Heart left ventricle (tissue), 16 donors: Measurements from ENCODE around the gene CUL7. TPM values are rescaled to one million over a fixed set of nuclear protein-coding genes. Genes with fewer than 3 reads are reported as not detected.

Experiments used
- ATAC-seq, 4 donors: fragments of 200-7000 bp; cut with Tn5 transposase; one replicate each; pipeline ENCODE4 v1.9.1; 2020 to 2022; ENCODE audit warnings: moderate library complexity in 4 of 4, mild to moderate bottlenecking in 3 of 4, moderate number of reproducible peaks in 1 of 4
- DNase-seq, 5 donors: peaks; one replicate each; pipeline ENCODE4 v3.0.0-alpha.2; 2020
- H3K27ac ChIP-seq, 12 donors: fragments of 200-600 bp; sonication (generic) in 4 of 12; one replicate each; pipeline versions ENCODE4 v1.5.0 to v1.8.0; 2016 to 2022; ENCODE audit warnings: mild to moderate bottlenecking in 2 of 12
- H3K27me3 ChIP-seq, 9 donors: fragments of 200-600 bp; sonication (generic) in 2 of 9; one replicate each; pipeline versions ENCODE4 v1.5.1 to v1.8.0; 2016 to 2022; ENCODE audit warnings: mild to moderate bottlenecking in 3 of 9
- H3K36me3 ChIP-seq, 9 donors: fragments of 200-600 bp; sonication (generic) in 2 of 9; one replicate each; pipeline versions ENCODE4 v1.5.0 to v1.8.0; 2018 to 2022; ENCODE audit warnings: mild to moderate bottlenecking in 2 of 9
- H3K4me1 ChIP-seq, 12 donors: fragments of 200-600 bp; sonication (generic) in 4 of 12; one replicate each; pipeline versions ENCODE4 v1.5.0 to v1.8.0; 2016 to 2022; ENCODE audit warnings: mild to moderate bottlenecking in 3 of 12
- H3K4me3 ChIP-seq, 12 donors: fragments of 200-600 bp; sonication (generic) in 4 of 12; one replicate each; pipeline versions ENCODE4 v1.5.0 to v1.8.0; 2017 to 2022; ENCODE audit warnings: mild to moderate bottlenecking in 9 of 12, moderate library complexity in 4 of 12
- H3K9me3 ChIP-seq, 12 donors: fragments of 200-600 bp; sonication (generic) in 4 of 12; one replicate each; pipeline versions ENCODE4 v1.5.0 to v1.8.0; 2016 to 2022; ENCODE audit warnings: mild to moderate bottlenecking in 1 of 12
- POLR2A ChIP-seq, 2 donors: fragments of 450-650 bp; IDR thresholded peaks; one replicate each; pipeline ENCODE4 v1.6.1; 2017; ENCODE audit warnings: antibody characterized with exemption in 2 of 2, mild to moderate bottlenecking in 2 of 2, moderate library complexity in 2 of 2
- WGBS, 4 donors: extraction: QIAGEN DNeasy Blood & Tissue Kit in 2 of 4; methylation state at CpG; one replicate each; pipeline versions ENCODE4 v1.1.5 to v1.1.7; 2013 to 2018; 5-methylcytosine and 5-hydroxymethylcytosine counted together
- intact Hi-C, 10 donors: fragments of 100-400 bp; cut with DNase I; formaldehyde crosslinking; loops; one replicate each; pipeline versions ENCODE4 v1.11.1 to v1.14.2; 2022
- polyA plus RNA-seq, 2 donors: library from polyadenylated mRNA; stranded (reverse); fragments of 200-250 nt; gene quantifications; one replicate each; pipeline ENCODE4 v1.2.3, GENCODE V29; 2013
- total RNA-seq, 9 donors: library from RNA; depleted of rRNA in 2 of 9; stranded (reverse); fragments of >200 nt in 2 of 9; fragmentation: NEBNext Ultra II Directional in 3 of 9; extraction: Animal tissue kit (Norgen Biotek cat#: 25700) in 3 of 9; gene quantifications; one replicate each; pipeline versions ENCODE4 v1.1.0 to v1.2.4, GENCODE V29; 2016 to 2023
- TF ChIP-seq, protein P1 (sequence below), 12 donors: fragments of 200-600 bp; sonication (generic) in 4 of 12; IDR thresholded peaks; one replicate each; pipeline versions ENCODE4 v1.5.0 to v1.8.0; 2018 to 2022; ENCODE audit warnings: antibody characterized with exemption in 12 of 12, mild to moderate bottlenecking in 5 of 12
- donor health status: ischemic (EF 13 %, LVEDD 7.1; RV severe dilation, severe dysfunction).
- donor health status: healthy with polysubstance abuse.
- donor health status: DM: no; HTN: yes; CAD: no.
- donor health status: DM: no; HTN: no; CAD: no.
- donor health status: ischemic (EF 25% LVEDD 6.9; RV normal size, moderate dysfunction).
- donor health status: ischemic (EF 25% LVEDD 5.7; RV mildly dilated, moderate dysfunction).
- donor health status: healthy.
- donor health status: DM: yes; HTN: yes; CAD: no.
- donor health status: ischemic (EF 35%, LVEDD 5.7; RV mildly dilated, moderate dysfunction).
- donor health status: nonischemic (EF 11% LVEDD 7.7; RV severe dilation, severe dysfunction).
- donor health status: DM: yes; HTN: yes; CAD: no.
- donor health status: PGD.
- donor health status: ischemic (EF 29% LVEDD 5.4; RV normal size, mild dysfunction).
- donor health status: nonischemic (EF 23%, LVEDD 6.1; RV moderate dilation, normal function).

CUL7 gene
- total and polyA plus RNA-seq, 11 donors, result 3.5 to 13.2 (median 7.9) TPM

DNA sequence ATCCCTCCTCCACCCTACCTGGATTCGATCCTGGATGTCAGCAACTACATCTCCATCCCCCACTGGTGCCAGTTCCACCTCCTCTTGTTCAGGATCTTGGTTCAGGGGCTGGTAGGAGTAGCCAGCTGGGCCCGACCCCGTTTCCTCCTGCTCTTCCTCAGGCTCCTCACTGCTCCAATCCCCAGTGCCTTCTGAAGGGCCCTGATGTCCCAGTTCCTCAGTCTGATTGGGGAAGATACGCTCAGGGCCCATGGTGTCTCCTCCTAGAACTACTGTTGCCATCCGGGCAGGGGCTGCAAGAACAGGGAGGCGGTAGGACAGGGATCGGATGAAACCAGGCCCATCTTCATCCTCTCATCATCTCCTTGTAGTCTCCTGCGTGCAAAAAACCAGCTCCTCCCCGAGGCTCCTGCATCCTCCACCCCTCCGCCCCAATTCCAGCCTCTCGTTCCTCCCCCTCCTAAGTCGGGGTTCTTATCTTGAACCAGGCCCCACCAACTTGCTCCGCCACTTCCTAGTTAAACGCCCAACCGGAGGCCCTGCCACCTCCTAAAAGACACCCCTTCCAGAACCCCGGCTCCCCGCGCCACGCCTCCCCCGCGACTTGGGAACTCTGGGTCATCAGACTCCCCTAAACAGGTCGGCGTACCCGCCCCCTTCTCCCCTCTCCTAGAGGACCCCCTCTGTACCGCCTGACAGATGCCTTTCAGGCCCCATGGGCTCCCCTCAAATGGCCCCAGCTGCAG, 40.4 kb downstream of the CUL7 start:
- Histone ChIP-seq H3K4me3 (peak overlapping the region; percentile 43 to 90 (median 74)), H3K9me3 (no peaks in the 10 kb centered on the region), H3K4me1 (peaks cover 4 to 56% (median 47%) of the 10 kb centered on the region in 12 donors), H3K27ac (peak overlapping the region; percentile 3 to 88 (median 78)), H3K36me3 (peaks cover 0 to 58% (median 51%) of the 10 kb centered on the region in 9 donors), H3K27me3 (no peaks in the 10 kb centered on the region)
- intact Hi-C loops, result loop anchor here in 5 of 10 donors (2.0 to 10.0 kb wide), 4 partner anchors 34 to 129 kb away; partner anchors contain the start of gene PEX6 (in 2 of the 5)
- ATAC-seq (peak in 1 of 4 donors; percentile 0), DNase-seq (no peak)
- TF ChIP-seq, protein P1, sequence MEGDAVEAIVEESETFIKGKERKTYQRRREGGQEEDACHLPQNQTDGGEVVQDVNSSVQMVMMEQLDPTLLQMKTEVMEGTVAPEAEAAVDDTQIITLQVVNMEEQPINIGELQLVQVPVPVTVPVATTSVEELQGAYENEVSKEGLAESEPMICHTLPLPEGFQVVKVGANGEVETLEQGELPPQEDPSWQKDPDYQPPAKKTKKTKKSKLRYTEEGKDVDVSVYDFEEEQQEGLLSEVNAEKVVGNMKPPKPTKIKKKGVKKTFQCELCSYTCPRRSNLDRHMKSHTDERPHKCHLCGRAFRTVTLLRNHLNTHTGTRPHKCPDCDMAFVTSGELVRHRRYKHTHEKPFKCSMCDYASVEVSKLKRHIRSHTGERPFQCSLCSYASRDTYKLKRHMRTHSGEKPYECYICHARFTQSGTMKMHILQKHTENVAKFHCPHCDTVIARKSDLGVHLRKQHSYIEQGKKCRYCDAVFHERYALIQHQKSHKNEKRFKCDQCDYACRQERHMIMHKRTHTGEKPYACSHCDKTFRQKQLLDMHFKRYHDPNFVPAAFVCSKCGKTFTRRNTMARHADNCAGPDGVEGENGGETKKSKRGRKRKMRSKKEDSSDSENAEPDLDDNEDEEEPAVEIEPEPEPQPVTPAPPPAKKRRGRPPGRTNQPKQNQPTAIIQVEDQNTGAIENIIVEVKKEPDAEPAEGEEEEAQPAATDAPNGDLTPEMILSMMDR (IDR thresholded peaks at IDR 0.05), result no peak
- TF ChIP-seq POLR2A (IDR thresholded peaks at IDR 0.05), result no peak
- 3 to 4% (median 4%) methylated on average over 25 of the region's 25 CpGs for WGBS, 4 donors

DNA sequence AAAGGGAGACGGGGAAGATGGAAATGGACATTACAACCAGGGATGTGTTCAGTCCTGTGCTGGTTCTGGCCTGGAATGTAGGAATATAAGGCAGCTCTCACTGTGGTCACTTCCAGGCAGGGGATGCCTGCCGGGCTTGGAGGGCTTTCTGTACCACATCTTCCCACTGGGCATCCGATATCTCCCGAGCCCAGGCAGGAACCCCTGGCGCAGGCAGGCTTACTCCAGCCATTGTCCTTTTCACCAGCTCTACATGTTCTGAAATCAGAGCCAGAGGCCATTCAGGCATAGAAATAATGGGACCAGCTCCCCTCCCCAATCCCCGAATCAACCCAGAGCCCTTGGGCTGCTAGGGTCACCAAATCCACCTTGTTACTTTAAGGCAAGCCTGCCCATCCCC, 41.3 kb downstream of the CUL7 start:
- Histone ChIP-seq H3K36me3 (peaks cover 0 to 58% (median 51%) of the 10 kb centered on the region in 9 donors), H3K4me3 (peak overlapping the region in 2 of 12 donors; percentile 74 to 76), H3K9me3 (no peaks in the 10 kb centered on the region), H3K4me1 (peaks cover 4 to 49% (median 39%) of the 10 kb centered on the region in 12 donors), H3K27me3 (no peaks in the 10 kb centered on the region), H3K27ac (peak overlapping the region in 1 of 12 donors; percentile 79)
- intact Hi-C loops, result loop anchor here in 5 of 10 donors (2.0 to 10.0 kb wide), 4 partner anchors 34 to 130 kb away; partner anchors contain the start of gene PEX6 (in 2 of the 5)
- 74 to 82% (median 80%) methylated on average over 6 of the region's 6 CpGs for WGBS, 4 donors
- no peak for TF ChIP-seq POLR2A (IDR thresholded peaks at IDR 0.05)
- TF ChIP-seq, protein P1 (IDR thresholded peaks at IDR 0.05), result no peak
- ATAC-seq (no peak), DNase-seq (no peak)

DNA sequence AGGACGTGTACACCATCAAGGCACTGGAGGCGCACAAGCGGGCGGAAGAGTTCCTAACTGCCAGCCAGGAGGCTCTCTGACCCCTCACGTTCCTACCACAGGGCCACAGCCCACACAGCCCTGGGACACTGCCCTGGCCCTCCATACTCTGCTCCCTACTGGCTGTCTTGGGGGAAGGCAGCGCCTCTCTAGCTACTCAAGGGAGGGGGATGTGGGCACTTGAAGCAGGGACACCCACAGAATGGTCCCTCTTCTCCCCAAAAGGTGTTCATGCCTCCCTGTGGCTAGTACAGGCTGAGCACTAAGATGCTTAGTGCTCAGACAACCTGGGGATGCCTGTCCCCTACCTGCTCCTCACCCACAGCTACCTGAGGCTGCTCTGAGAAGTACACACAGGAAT, 42.4 kb downstream of the CUL7 start:
- Histone ChIP-seq H3K27me3 (no peaks in the 10 kb centered on the region), H3K9me3 (no peaks in the 10 kb centered on the region), H3K36me3 (peaks cover 0 to 62% (median 58%) of the 10 kb centered on the region in 9 donors), H3K4me1 (peaks cover 4 to 38% (median 28%) of the 10 kb centered on the region in 12 donors), H3K27ac (no peak overlapping the region), H3K4me3 (no peak overlapping the region)
- no peak for TF ChIP-seq POLR2A (IDR thresholded peaks at IDR 0.05)
- TF ChIP-seq, protein P1 (IDR thresholded peaks at IDR 0.05), result no peak
- intact Hi-C loops, result loop anchor here in 4 of 10 donors (5.0 to 10.0 kb wide), 3 partner anchors 34 to 131 kb away; partner anchors contain the start of gene PEX6 (in 1 of the 4)
- DNase-seq, result no peak
- no peak for ATAC-seq
- 67 to 83% (median 77%) methylated on average over 5 to 6 of the region's 6 CpGs for WGBS, 4 donors

DNA sequence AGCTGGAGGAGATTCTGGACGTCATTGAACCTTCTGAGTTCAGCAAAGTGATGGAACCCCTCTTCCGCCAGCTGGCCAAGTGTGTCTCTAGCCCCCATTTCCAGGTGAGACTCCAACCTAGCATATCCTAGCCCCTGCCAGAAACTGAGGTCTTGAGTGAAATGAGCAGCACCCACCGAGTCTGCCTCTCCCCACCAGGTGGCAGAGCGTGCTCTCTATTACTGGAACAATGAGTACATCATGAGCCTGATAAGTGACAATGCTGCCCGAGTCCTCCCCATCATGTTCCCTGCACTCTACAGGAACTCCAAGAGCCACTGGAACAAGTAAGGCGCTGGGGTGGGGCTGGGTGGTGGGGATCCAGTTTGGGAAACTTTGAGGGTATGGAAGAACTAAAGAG, 44.5 kb downstream of the CUL7 start:
- H3K36me3 ChIP-seq, result peaks cover 0 to 71% (median 66%) of the 10 kb centered on the region in 9 donors
- 53 to 54% (median 53%) methylated on average over 6 of the region's 6 CpGs for whole genome bisulfite sequencing, 4 donors
- no peak overlapping the region for H3K4me3 ChIP-seq
- peak overlapping the region in 3 of 12 donors; percentile 20 to 66 (median 42) for H3K27ac ChIP-seq
- peaks cover 0 to 19% (median 12%) of the 10 kb centered on the region in 12 donors for H3K4me1 ChIP-seq
- TF ChIP-seq POLR2A (IDR thresholded peaks at IDR 0.05), result no peak
- TF ChIP-seq, protein P1 (IDR thresholded peaks at IDR 0.05), result peak; percentile 13 to 64 (median 45)
- DNase-seq, result peak in 3 of 5 donors; percentile 45 to 75 (median 65)
- no peaks in the 10 kb centered on the region for H3K27me3 ChIP-seq
- peak; percentile 12 to 25 (median 15) for ATAC-seq
- intact Hi-C loops, result loop anchor here in 8 of 10 donors (1.0 to 5.0 kb wide), 7 partner anchors 108 to 136 kb away; no protein-coding TSS in a partner anchor
- H3K9me3 ChIP-seq, result no peaks in the 10 kb centered on the region
